D341Med (cell line): ENCODE results near the gene MRPS14.
"Not testable (repeated sequence)": the region's sequence is repeated elsewhere in the genome, so short reads cannot be mapped to it uniquely, and the experiment has no call there.

Experiments used
- DNase-seq: peaks from one replicate; pipeline ENCODE4 v3.0.0; 2012; ENCODE audit warnings: low spot score

MRPS14 gene

GRCh38 chr1:175023922-175024242 lies 657 bp upstream of the MRPS14 start:
- not testable (repeated sequence) for DNase-seq

GRCh38 chr1:175019524-175019923 lies 3.7 kb downstream of the MRPS14 start:
- DNase-seq: no peak

- DNase-seq: no peak
Measured at GRCh38 chr1:175015243-175015642, 8.0 kb downstream of the MRPS14 start.

GRCh38 chr1:175013445-175013844 lies 9.8 kb downstream of the MRPS14 start:
- DNase-seq: no peak

- no peak for DNase-seq
Measured at GRCh38 chr1:175009532-175009931, 13.7 kb downstream of the MRPS14 start.

- no peak for DNase-seq
Measured at GRCh38 chr1:175005085-175005783, 18.0 kb downstream of the MRPS14 start.

GRCh38 chr1:175003521-175003920 lies 19.7 kb downstream of the MRPS14 start:
- DNase-seq: no peak

GRCh38 chr1:175002910-175003517 lies 20.2 kb downstream of the MRPS14 start:
- DNase-seq: no peak

- no peak for DNase-seq
Measured at GRCh38 chr1:175000697-175001187, 22.5 kb downstream of the MRPS14 start.

GRCh38 chr1:174999936-175000696 lies 23.1 kb downstream of the MRPS14 start, which contains the start of gene CACYBP:
Gene CACYBP (plus strand): TSS chr1:174999947. CDS start chr1:175000181, 234 bp downstream.
- DNase-seq: peak; percentile 81

- peak; percentile 98 for DNase-seq
Measured at GRCh38 chr1:174999216-174999935, 23.8 kb downstream of the MRPS14 start.

GRCh38 chr1:174998569-174999215 lies 24.5 kb downstream of the MRPS14 start:
- DNase-seq: peak; percentile 54

GRCh38 chr1:174997041-174997440 lies 26.2 kb downstream of the MRPS14 start:
- no peak for DNase-seq

GRCh38 chr1:174996476-174996875 lies 26.7 kb downstream of the MRPS14 start:
- no peak for DNase-seq

GRCh38 chr1:174995916-174996315 lies 27.3 kb downstream of the MRPS14 start:
- no peak for DNase-seq

- DNase-seq: no peak
Measured at GRCh38 chr1:174995121-174995520, 28.1 kb downstream of the MRPS14 start.

- no peak for DNase-seq
Measured at GRCh38 chr1:174991473-174991872, 31.8 kb downstream of the MRPS14 start.

- DNase-seq: no peak
Measured at GRCh38 chr1:174990382-174990999, 32.7 kb downstream of the MRPS14 start.

- no peak for DNase-seq
Measured at GRCh38 chr1:174989536-174990220, 33.5 kb downstream of the MRPS14 start.

GRCh38 chr1:174988986-174989385 lies 34.2 kb downstream of the MRPS14 start:
- DNase-seq: no peak

- no peak for DNase-seq
Measured at GRCh38 chr1:174988539-174988938, 34.7 kb downstream of the MRPS14 start.
